ENCODE measurements around the gene IL4R. TPM values are rescaled to one million over a fixed set of nuclear protein-coding genes. Genes with fewer than 3 reads are reported as not detected.

Gene IL4R
- total RNA-seq, 1 donor from 2014 or later: 143 TPM

DNA sequence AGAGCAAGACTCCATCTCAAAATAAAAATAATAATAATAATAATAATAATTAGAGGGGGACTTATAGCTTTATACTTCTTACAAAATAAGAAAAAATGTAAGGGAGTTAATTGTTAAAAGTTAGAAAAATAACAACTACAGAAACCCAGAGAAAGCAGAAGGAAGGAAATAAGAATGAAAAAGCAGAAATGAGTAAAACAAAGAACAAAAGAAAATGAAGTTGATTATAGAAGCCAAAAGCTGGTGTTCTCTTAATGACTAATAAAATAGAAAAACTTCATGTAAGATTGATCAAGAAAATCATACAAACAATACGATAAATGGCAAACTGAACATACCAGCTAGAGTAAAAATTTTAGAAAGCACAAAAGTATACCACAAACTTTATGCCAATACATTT is 38.4 kb upstream of the IL4R start:
- no peak for ATAC-seq
- intact Hi-C loops (cut with DNase I): no loop called here

DNA sequence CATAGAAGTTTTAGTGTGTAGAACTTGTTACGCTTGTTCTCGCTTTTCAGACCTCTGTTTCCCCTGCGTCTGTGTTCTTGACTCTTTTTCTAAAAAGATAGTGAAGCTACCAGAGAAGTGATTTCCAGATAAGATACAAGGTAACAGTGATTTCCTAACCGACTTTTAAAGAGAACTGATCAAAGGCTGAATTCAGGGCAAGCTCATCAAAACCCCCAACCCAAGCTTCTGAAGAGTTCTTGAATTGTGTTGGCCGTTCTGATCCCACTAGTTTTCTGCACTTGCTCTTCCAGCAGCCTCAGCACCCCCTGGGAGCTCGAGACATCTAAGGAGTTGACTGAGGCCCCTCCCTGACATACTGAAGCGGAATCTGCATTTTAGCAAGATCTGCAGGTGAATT is 32.5 kb upstream of the IL4R start:
- H3K4me1 ChIP-seq: peaks cover 4% of the 10 kb centered on the region
- H3K4me3 ChIP-seq: no peak overlapping the region
- ATAC-seq: no peak
- intact Hi-C loops (cut with DNase I): no loop called here
- H3K27ac ChIP-seq: no peak overlapping the region
- no peaks in the 10 kb centered on the region for H3K27me3 ChIP-seq (ENCODE audit: low read depth)
- TF ChIP-seq, protein P1, sequence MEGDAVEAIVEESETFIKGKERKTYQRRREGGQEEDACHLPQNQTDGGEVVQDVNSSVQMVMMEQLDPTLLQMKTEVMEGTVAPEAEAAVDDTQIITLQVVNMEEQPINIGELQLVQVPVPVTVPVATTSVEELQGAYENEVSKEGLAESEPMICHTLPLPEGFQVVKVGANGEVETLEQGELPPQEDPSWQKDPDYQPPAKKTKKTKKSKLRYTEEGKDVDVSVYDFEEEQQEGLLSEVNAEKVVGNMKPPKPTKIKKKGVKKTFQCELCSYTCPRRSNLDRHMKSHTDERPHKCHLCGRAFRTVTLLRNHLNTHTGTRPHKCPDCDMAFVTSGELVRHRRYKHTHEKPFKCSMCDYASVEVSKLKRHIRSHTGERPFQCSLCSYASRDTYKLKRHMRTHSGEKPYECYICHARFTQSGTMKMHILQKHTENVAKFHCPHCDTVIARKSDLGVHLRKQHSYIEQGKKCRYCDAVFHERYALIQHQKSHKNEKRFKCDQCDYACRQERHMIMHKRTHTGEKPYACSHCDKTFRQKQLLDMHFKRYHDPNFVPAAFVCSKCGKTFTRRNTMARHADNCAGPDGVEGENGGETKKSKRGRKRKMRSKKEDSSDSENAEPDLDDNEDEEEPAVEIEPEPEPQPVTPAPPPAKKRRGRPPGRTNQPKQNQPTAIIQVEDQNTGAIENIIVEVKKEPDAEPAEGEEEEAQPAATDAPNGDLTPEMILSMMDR (IDR thresholded peaks at IDR 0.05): no peak
- no peak for DNase-seq
- no peaks in the 10 kb centered on the region for H3K36me3 ChIP-seq
- no peaks in the 10 kb centered on the region for H3K9me3 ChIP-seq

More for the DNA sequence above, 38.4 kb upstream of the IL4R start:
- no peaks in the 10 kb centered on the region for H3K9me3 ChIP-seq
- H3K36me3 ChIP-seq: no peaks in the 10 kb centered on the region
- H3K27me3 ChIP-seq (ENCODE audit: low read depth): no peaks in the 10 kb centered on the region
- no peak overlapping the region for H3K4me3 ChIP-seq
- no peaks in the 10 kb centered on the region for H3K4me1 ChIP-seq
- TF ChIP-seq, protein P1 (IDR thresholded peaks at IDR 0.05): no peak
- DNase-seq: no peak
- no peak overlapping the region for H3K27ac ChIP-seq

DNA sequence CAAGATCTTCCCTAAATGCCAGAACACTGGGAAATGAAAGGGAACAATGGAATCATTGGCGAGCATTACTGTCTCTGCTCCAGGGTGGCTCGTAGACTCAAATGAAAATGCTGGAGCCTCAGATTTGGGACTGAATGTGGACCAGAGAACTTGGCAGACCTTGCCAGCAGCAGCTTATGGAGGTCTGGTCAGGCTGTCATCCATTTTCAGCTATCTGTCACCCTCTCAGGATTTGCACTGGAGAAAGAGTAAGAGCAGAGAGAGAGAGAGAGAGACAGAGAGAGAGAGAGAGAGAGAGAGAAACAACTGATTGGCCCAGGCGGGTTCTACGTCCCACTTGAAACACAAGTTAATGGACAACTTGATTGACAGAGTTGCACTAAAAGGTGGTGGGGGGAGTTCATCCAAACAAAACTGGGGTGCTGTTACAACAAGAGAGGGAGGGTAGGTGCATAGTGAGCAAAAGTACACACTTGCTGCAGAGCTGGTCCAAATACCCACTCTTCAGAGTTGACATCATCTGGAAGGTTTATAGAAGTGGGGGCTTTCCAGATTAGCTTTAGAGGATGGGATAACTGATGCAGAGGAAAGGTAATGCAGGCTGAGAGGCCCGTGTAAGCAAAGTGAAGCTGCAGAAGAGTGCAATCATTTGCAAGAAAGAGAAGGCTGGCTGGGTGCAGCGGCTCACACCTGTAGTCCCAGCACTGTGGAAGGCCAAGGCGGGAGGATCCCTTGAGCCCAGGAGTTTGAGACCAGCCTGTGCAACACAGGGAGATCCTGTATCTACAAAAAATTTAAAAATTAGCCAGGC is 28.7 kb upstream of the IL4R start:
- Histone ChIP-seq H3K9me3 (no peaks in the 10 kb centered on the region), H3K4me3 (no peak overlapping the region), H3K4me1 (peaks cover 4% of the 10 kb centered on the region), H3K27me3 (ENCODE audit: low read depth) (no peaks in the 10 kb centered on the region), H3K36me3 (no peaks in the 10 kb centered on the region), H3K27ac (no peak overlapping the region)
- ATAC-seq (no peak), DNase-seq (no peak)
- TF ChIP-seq, protein P1 (IDR thresholded peaks at IDR 0.05): no peak
- intact Hi-C loops (cut with DNase I): no loop called here

DNA sequence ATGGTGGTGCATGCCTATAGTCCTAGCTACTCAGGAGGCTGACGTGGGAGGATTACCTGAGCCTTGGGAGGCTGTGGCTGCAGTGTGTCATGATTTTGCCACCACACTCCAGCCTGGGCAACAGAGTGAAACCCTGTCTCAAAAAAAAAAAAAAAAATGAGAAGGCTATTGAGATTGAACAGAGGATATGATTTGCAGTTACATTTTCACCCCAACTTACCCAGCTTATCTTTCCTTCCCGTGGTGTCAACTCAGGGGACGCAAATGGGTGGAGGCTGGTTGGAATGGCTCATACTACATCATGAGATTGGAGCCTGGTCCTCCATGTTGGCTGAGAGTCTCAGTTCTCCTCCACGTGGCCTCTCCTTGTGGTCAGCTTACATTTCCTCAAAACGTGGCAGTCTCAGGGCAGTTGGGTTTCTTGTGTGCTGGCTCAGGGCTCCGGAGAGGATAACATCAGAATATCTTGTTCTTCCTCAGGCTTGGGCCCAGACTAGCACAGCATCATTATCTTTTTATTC is 28.0 kb upstream of the IL4R start:
- H3K27ac ChIP-seq: peak overlapping the region; percentile 36
- DNase-seq: no peak
- TF ChIP-seq, protein P1 (IDR thresholded peaks at IDR 0.05): no peak

DNA sequence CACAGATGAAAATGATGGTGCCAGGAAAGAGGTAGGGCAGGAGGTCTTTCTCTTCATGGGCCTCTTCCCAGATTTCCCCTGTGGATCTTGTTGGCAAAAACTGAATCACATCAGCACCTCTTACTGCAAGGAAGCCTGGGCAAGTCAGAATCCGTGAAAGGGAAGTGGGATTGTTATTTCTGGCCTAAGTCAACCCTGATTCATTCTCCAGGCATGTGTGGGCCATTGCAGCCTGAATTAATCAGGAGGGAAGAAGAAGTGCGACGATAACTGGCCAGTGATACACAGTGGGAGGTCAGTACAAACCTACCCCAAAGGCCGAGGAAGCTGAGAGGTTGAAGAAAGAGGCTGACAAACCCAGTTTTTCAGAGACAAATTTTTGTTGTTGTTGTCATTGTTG is 27.3 kb upstream of the IL4R start:
- no peak for DNase-seq
- H3K4me3 ChIP-seq: no peak overlapping the region

More for the DNA sequence above, 28.0 kb upstream of the IL4R start:
- ATAC-seq: peak; percentile 58 to 82
- peaks cover 4% of the 10 kb centered on the region for H3K4me1 ChIP-seq
- H3K4me3 ChIP-seq: no peak overlapping the region
- H3K9me3 ChIP-seq: no peaks in the 10 kb centered on the region
- intact Hi-C loops (cut with DNase I): no loop called here
- H3K36me3 ChIP-seq: no peaks in the 10 kb centered on the region
- H3K27me3 ChIP-seq (ENCODE audit: low read depth): no peaks in the 10 kb centered on the region

More for the DNA sequence above, 27.3 kb upstream of the IL4R start:
- H3K27me3 ChIP-seq (ENCODE audit: low read depth): no peaks in the 10 kb centered on the region
- H3K4me1 ChIP-seq: peaks cover 4% of the 10 kb centered on the region
- TF ChIP-seq, protein P1 (IDR thresholded peaks at IDR 0.05): no peak
- intact Hi-C loops (cut with DNase I): no loop called here
- no peaks in the 10 kb centered on the region for H3K36me3 ChIP-seq
- ATAC-seq: peak; percentile 68 to 72
- peak overlapping the region; percentile 36 for H3K27ac ChIP-seq
- no peaks in the 10 kb centered on the region for H3K9me3 ChIP-seq

All from lower lobe of right lung (tissue), 2 donors.